Lower lobe of right lung (tissue), 2 donors: ENCODE measurements around the gene CTNNA3. TPM values are rescaled to one million over a fixed set of nuclear protein-coding genes. Genes with fewer than 3 reads are reported as not detected.

Experiments
- ATAC-seq, 2 donors: fragments of 200-7000 bp; cut with Tn5 transposase; one replicate each; pipeline ENCODE4 v1.9.1; 2020 to 2022; ENCODE audit warnings: mild to moderate bottlenecking in 2 of 2, moderate library complexity in 2 of 2
- DNase-seq: peaks from one replicate; pipeline ENCODE4 v3.0.0-alpha.2; 2020
- H3K27ac ChIP-seq: fragments of 200-600 bp; one replicate; pipeline ENCODE4 v1.8.0; 2022
- H3K27me3 ChIP-seq: fragments of 200-600 bp; one replicate; pipeline ENCODE4 v1.8.0; 2022; ENCODE audit warnings: low read depth
- H3K36me3 ChIP-seq: fragments of 200-600 bp; one replicate; pipeline ENCODE4 v1.8.0; 2022; ENCODE audit warnings: mild to moderate bottlenecking
- H3K4me1 ChIP-seq: fragments of 200-600 bp; one replicate; pipeline ENCODE4 v1.8.0; 2022
- H3K4me3 ChIP-seq: fragments of 200-600 bp; one replicate; pipeline ENCODE4 v1.8.0; 2022; ENCODE audit warnings: mild to moderate bottlenecking
- H3K9me3 ChIP-seq: fragments of 200-600 bp; one replicate; pipeline ENCODE4 v1.8.0; 2022
- intact Hi-C: fragments of 100-400 bp; cut with DNase I; formaldehyde crosslinking; loops from one replicate; pipeline ENCODE4 v1.11.0; 2022
- total RNA-seq: library from RNA; stranded (reverse); fragmentation: NEBNext Ultra II Directional; extraction: Animal tissue kit (Norgen Biotek cat#: 25700); gene quantifications from one replicate; pipeline ENCODE4 v1.2.1, GENCODE V29; 2021
- TF ChIP-seq, protein P1 (sequence below): fragments of 200-600 bp; IDR thresholded peaks from one replicate; pipeline ENCODE4 v1.8.0; 2022; ENCODE audit warnings: antibody characterized with exemption, mild to moderate bottlenecking
- donor health status: DM: no; HTN: yes; CAD: no; lungs with severe emphysema.

CTNNA3 gene
- total RNA-seq, 1 donor from 2014 or later = not detected

DNA sequence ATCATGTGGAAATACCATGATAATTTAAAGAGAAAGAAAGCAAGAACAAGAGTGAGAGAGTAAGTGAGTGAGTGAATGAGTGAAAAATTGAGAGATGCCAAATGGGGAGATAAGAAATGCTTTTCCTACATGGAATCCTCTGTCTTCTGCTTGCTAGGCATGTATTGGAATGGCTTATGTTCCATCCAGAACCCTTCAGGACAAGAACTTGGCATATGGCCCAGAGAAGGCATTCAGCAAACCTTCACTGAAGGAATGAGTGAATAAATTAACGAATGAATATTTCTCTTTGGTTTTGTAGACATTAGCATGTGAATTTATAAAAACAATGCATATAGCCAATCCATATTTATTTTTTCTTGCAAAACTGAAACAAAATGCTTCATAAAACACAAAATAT lies 608.0 kb downstream of the CTNNA3 start:
- H3K27me3 ChIP-seq = no peaks in the 10 kb centered on the region
- ATAC-seq (no peak), DNase-seq (no peak)
- TF ChIP-seq, protein P1, sequence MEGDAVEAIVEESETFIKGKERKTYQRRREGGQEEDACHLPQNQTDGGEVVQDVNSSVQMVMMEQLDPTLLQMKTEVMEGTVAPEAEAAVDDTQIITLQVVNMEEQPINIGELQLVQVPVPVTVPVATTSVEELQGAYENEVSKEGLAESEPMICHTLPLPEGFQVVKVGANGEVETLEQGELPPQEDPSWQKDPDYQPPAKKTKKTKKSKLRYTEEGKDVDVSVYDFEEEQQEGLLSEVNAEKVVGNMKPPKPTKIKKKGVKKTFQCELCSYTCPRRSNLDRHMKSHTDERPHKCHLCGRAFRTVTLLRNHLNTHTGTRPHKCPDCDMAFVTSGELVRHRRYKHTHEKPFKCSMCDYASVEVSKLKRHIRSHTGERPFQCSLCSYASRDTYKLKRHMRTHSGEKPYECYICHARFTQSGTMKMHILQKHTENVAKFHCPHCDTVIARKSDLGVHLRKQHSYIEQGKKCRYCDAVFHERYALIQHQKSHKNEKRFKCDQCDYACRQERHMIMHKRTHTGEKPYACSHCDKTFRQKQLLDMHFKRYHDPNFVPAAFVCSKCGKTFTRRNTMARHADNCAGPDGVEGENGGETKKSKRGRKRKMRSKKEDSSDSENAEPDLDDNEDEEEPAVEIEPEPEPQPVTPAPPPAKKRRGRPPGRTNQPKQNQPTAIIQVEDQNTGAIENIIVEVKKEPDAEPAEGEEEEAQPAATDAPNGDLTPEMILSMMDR = no peak
- H3K4me3 ChIP-seq = no peak overlapping the region
- no peaks in the 10 kb centered on the region for H3K9me3 ChIP-seq
- intact Hi-C loops = no loop called here
- H3K27ac ChIP-seq = no peak overlapping the region
- no peaks in the 10 kb centered on the region for H3K36me3 ChIP-seq
- no peaks in the 10 kb centered on the region for H3K4me1 ChIP-seq

DNA sequence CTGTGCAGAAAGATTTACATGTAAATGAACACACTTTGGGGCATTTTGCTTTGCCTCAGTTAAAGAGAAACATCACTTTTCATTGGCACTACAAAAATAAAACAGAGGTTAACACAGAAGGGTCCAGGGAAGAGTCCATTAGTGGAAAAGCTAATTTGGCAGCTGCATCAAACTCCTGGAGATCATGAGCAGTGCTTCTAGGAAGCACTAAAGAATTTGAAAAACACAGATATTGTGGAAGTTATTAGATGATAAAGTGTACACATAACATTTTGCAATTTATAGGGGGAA lies 608.9 kb downstream of the CTNNA3 start:
- intact Hi-C loops = no loop called here

DNA sequence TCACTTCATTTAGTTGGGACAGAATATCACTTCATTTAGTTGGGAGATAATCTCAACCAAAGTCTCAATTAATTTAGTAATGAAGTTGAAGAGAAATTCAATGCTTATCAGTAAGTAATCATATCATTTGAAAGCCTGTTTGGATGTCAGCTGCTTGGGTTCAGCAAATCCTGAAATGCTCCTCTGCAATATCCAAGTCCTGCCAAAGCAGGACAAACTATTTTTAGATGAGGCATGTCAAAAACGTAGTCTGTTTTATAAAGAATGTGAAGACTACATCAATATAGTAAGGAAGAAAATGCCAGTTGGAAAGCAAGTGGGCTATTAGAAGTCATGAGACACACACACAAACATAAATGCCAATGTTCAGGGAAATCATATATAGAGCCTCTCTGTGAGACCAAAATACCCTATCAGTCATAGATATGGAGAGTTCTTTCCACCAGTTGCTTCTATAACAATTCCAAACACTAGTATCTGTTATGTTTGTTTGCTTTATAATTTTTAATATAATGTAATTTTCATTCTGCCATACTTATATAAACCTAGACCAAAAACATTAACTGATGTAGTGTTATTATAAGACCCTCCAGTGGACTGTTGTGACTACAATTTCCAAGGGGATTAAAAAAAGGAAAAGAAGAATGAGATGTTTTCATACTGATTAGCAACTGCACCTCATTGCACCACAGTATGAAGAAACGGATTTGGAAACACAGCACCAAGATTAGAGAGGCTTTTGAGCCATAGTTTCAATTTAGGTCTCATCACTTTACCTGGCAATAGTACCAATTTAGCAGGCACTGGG lies 609.5 kb downstream of the CTNNA3 start:
- Histone ChIP-seq H3K36me3 (no peaks in the 10 kb centered on the region), H3K27ac (no peak overlapping the region), H3K27me3 (no peaks in the 10 kb centered on the region), H3K9me3 (no peaks in the 10 kb centered on the region), H3K4me1 (no peaks in the 10 kb centered on the region), H3K4me3 (no peak overlapping the region)
- no peak for ATAC-seq
- DNase-seq = no peak
- TF ChIP-seq, protein P1 = no peak
- intact Hi-C loops = no loop called here

More for the DNA sequence above, 608.9 kb downstream of the CTNNA3 start:
- Histone ChIP-seq H3K4me1 (no peaks in the 10 kb centered on the region), H3K27me3 (no peaks in the 10 kb centered on the region), H3K27ac (no peak overlapping the region), H3K4me3 (no peak overlapping the region), H3K36me3 (no peaks in the 10 kb centered on the region), H3K9me3 (no peaks in the 10 kb centered on the region)
- DNase-seq (no peak), ATAC-seq (no peak)
- TF ChIP-seq, protein P1 = no peak

DNA sequence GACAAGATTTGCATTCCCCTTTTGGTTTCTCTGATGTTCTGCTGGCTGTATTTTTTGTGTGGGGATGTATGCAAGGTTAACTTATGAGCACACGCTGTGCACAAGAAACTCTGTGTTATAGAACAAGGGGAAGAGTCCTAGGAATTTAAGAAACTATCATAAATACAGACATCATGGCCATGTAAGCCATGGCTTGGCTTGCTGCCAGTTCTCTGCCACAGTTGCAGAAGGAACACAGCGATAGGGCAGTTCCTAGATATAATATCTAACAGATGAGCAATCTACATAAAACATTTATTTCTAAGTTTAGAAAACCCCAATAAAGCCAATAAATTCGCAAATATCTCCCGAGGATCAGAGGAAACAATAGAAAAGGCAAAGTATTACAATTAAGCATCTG lies 616.9 kb downstream of the CTNNA3 start:
- intact Hi-C loops = no loop called here
- H3K36me3 ChIP-seq = no peaks in the 10 kb centered on the region
- ATAC-seq (no peak), DNase-seq (no peak)
- no peaks in the 10 kb centered on the region for H3K27me3 ChIP-seq
- no peaks in the 10 kb centered on the region for H3K9me3 ChIP-seq
- TF ChIP-seq, protein P1 = no peak
- H3K4me3 ChIP-seq = no peak overlapping the region
- H3K4me1 ChIP-seq = no peaks in the 10 kb centered on the region
- no peak overlapping the region for H3K27ac ChIP-seq

DNA sequence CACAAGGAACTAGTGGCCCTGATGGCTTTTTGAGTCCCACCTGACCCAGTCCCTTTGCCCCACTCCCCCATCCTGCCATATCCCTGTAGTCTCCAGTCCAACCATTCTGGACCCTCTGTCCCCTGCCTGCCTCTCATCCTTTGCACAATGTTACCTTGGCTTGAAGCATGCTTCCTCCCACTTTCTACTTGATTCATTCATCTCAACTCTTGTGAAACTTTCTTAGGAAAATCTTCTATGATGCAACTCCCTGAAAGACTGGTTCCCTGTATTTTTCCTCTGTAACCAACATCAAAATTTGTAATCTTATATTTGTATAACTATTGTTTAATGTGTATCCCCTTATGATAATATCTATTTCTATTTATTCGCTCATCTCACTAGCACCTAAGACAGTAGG lies 618.6 kb downstream of the CTNNA3 start:
- Histone ChIP-seq H3K9me3 (no peaks in the 10 kb centered on the region), H3K27ac (no peak overlapping the region), H3K4me1 (no peaks in the 10 kb centered on the region), H3K4me3 (no peak overlapping the region), H3K27me3 (no peaks in the 10 kb centered on the region), H3K36me3 (no peaks in the 10 kb centered on the region)
- TF ChIP-seq, protein P1 = no peak
- intact Hi-C loops = no loop called here
- DNase-seq = no peak
- ATAC-seq = no peak
